K562 (cell line): ENCODE data around the gene C1orf167. TPM values are rescaled to one million over a fixed set of nuclear protein-coding genes. Genes with fewer than 3 reads are reported as not detected.

ENCODE experiments used
- CEBPG ChIP-seq, 3 experiments: fragments of 200-800 bp in 1 of 3; sonication (Bioruptor generic) in 1 of 3; sonication (generic) in 1 of 3; formaldehyde crosslinking in 1 of 3; IDR thresholded peaks in 2 of 3; conservative IDR thresholded peaks in 1 of 3; 2 replicates each; pipeline versions ENCODE4 v1.6.1 to v1.8.0; 2016 to 2022; ENCODE audit warnings: missing compliant biosample characterization in 2 of 3, missing genetic modification characterization in 2 of 3, mild to moderate bottlenecking in 1 of 3, missing genetic modification reagents in 1 of 3
- DPF2 ChIP-seq: fragments of 450-650 bp; IDR thresholded peaks from 2 replicates; pipeline ENCODE4 v1.6.1; 2016
- EGR1 ChIP-seq: fragments of 450-650 bp; conservative IDR thresholded peaks from 2 replicates; pipeline ENCODE4 v1.6.1; 2017; ENCODE audit warnings: mild to moderate bottlenecking
- ETV6 ChIP-seq, 3 experiments: fragments of 150-350 bp in 1 of 3; sonication (generic) in 1 of 3; formaldehyde crosslinking in 1 of 3; IDR thresholded peaks; 2 replicates each; pipeline versions ENCODE4 v1.6.1 to v1.8.0; 2014 to 2022; ENCODE audit warnings: borderline replicate concordance in 2 of 3, low read depth in 2 of 3, antibody characterized with exemption in 1 of 3, low read length in 1 of 3, mild to moderate bottlenecking in 1 of 3, missing genetic modification reagents in 1 of 3
- IRF2 ChIP-seq: sonication (generic); formaldehyde crosslinking; IDR thresholded peaks from 2 replicates; pipeline ENCODE4 v1.8.1; 2022; ENCODE audit warnings: mild to moderate bottlenecking, missing genetic modification reagents
- JUN ChIP-seq, 2 experiments: sonication (generic) in 1 of 2; formaldehyde crosslinking in 1 of 2; IDR thresholded peaks; 2 replicates each; pipeline versions ENCODE4 v1.6.1 to v1.8.0; 2012 to 2022; ENCODE audit warnings: borderline replicate concordance in 2 of 2, mild to moderate bottlenecking in 2 of 2, improper control_type of control experiment in 1 of 2, low read depth in 1 of 2, low read length in 1 of 2, missing genetic modification reagents in 1 of 2
- JUND ChIP-seq, 2 experiments: IDR thresholded peaks; 2 replicates in 1 of 2; 3 replicates in 1 of 2; pipeline ENCODE4 v1.6.1; 2011; ENCODE audit warnings: borderline replicate concordance in 2 of 2, low read depth in 2 of 2, low read length in 2 of 2, improper control_type of control experiment in 1 of 2, missing biosample characterization in 1 of 2, missing genetic modification characterization in 1 of 2, missing genetic modification reagents in 1 of 2
- LEF1 ChIP-seq: fragments of 450-650 bp; IDR thresholded peaks from 2 replicates; pipeline ENCODE4 v1.6.1; 2016; ENCODE audit warnings: mild to moderate bottlenecking
- MAFG ChIP-seq: fragments of 450-650 bp; conservative IDR thresholded peaks from 2 replicates; pipeline ENCODE4 v1.6.1; 2016; ENCODE audit warnings: missing genetic modification characterization, missing compliant biosample characterization
- NFIC ChIP-seq: fragments of 450-650 bp; IDR thresholded peaks from 2 replicates; pipeline ENCODE4 v1.6.1; 2017; ENCODE audit warnings: mild to moderate bottlenecking, inconsistent platforms
- PML ChIP-seq: IDR thresholded peaks from 2 replicates; pipeline ENCODE4 v1.6.1; 2012; ENCODE audit warnings: low read length, inconsistent platforms
- POLR2G ChIP-seq: fragments of 200-400 bp; formaldehyde crosslinking; IDR thresholded peaks from 2 replicates; pipeline ENCODE4 v1.6.1; 2017; ENCODE audit warnings: low read depth, mild to moderate bottlenecking, antibody characterized with exemption, low read length, moderate library complexity
- RBFOX2 ChIP-seq: fragments of 200-400 bp; formaldehyde crosslinking; IDR thresholded peaks from 2 replicates; pipeline ENCODE4 v1.6.1; 2017; ENCODE audit warnings: low read depth, mild to moderate bottlenecking, low read length, moderate library complexity
- WHSC1 ChIP-seq: IDR thresholded peaks from one replicate; pipeline ENCODE4 v1.6.1; 2012; ENCODE audit warnings: low read length, control low read depth, inconsistent platforms
- ZC3H4 ChIP-seq: sonication (generic); formaldehyde crosslinking; IDR thresholded peaks from 2 replicates; pipeline ENCODE4 v1.9.0; 2021; ENCODE audit warnings: missing genetic modification reagents, borderline replicate concordance
- ZNF143 ChIP-seq: sonication (generic); formaldehyde crosslinking; IDR thresholded peaks from 2 replicates; pipeline ENCODE4 v1.9.0; 2022; ENCODE audit warnings: mild to moderate bottlenecking, missing genetic modification reagents
- polyA plus RNA-seq, 8 experiments: library from polyadenylated mRNA; depleted of rRNA in 4 of 8; stranded (reverse) in 5 of 8; unstranded in 3 of 8; fragments of >200 nt; fragmentation: Nextera tagmentation in 2 of 8; fragmentation: Illumina TruSeq in 1 of 8; extraction: Ambion mirVana in 2 of 8; extraction: Trizol in 1 of 8; gene quantifications; 2 replicates each; pipeline versions ENCODE4 v1.2.1 to v1.2.3, GENCODE V29; 2011 to 2014; ENCODE audit warnings: inconsistent platforms in 1 of 8, missing spikeins in 1 of 8
- total RNA-seq, 7 experiments: library from RNA; depleted of rRNA in 6 of 7; stranded (reverse); fragments of >200 nt in 6 of 7; fragmentation: Illumina TruSeq in 2 of 7; extraction: Trizol in 2 of 7; gene quantifications; 2 replicates each; pipeline versions ENCODE4 v1.2.1 to v1.2.3, GENCODE V29; 2011 to 2021; ENCODE audit warnings: low replicate concordance in 1 of 7
- TF ChIP-seq, protein P1 (sequence below): sonication (generic); formaldehyde crosslinking; IDR thresholded peaks from 2 replicates; pipeline ENCODE4 v1.8.0; 2022; ENCODE audit warnings: mild to moderate bottlenecking, missing genetic modification reagents, borderline replicate concordance
- TF ChIP-seq, protein P2 (sequence below): fragments of 450-650 bp; formaldehyde crosslinking; conservative IDR thresholded peaks from 2 replicates; pipeline ENCODE4 v1.4.0; 2022; ENCODE audit warnings: mild to moderate bottlenecking, missing genetic modification characterization
- TF ChIP-seq, protein P3 (sequence below): sonication (generic); formaldehyde crosslinking; IDR thresholded peaks from 2 replicates; pipeline ENCODE4 v1.8.0; 2022; ENCODE audit warnings: mild to moderate bottlenecking, low read depth, missing genetic modification reagents
- TF ChIP-seq, protein P4 (sequence below): fragments of 250-450 bp; sonication (Bioruptor Pico); IDR thresholded peaks from 2 replicates; pipeline ENCODE4 v1.5.0; 2021

C1orf167 gene
- total and polyA plus RNA-seq, 9 of the 15 experiments (the other 6 are each of a cell fraction or from before 2014, with no cell fraction given): 0.22 to 0.86 (median 0.31) TPM; not detected in 2

DNA sequence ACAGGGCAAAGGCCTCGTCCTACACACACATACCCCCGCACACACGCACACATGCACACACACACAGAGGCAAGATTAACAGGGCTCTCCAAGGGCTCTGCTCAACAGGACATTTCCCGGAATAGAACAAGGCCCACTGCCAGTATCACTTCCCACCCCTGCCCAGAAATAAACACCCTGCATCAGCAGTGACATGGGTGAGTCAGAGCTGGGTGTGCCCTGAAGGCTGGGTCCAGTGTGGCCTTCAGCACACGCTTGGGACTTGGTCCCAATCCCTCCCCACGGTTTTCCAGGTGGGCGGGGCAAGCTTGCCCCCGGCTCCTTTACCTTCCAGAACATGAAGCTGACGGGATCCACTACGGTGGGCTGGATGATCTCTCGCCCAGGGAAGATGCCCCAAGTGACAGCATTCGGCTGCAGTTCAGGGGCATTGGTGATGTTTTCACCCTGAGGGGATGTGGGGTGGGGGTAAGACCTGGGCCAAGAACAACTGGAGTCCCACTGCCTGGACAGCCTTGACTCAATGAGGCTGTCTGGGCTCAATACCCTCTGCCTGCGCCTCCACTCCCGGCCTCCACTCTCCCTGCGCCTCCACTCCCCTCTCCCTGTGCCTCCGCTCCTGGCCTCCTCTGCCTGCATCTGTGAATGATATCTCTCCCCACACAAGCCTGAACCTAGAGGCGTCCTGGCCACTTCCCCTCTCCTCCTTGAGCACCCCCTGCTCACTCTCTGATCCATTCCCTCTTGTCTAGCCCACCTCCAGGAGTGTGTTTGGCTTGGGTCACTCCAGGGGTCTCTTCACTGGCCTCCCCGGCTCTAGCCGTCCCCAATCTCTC lies 29.1 kb downstream of the C1orf167 start (continued):
- TF ChIP-seq, protein P1, sequence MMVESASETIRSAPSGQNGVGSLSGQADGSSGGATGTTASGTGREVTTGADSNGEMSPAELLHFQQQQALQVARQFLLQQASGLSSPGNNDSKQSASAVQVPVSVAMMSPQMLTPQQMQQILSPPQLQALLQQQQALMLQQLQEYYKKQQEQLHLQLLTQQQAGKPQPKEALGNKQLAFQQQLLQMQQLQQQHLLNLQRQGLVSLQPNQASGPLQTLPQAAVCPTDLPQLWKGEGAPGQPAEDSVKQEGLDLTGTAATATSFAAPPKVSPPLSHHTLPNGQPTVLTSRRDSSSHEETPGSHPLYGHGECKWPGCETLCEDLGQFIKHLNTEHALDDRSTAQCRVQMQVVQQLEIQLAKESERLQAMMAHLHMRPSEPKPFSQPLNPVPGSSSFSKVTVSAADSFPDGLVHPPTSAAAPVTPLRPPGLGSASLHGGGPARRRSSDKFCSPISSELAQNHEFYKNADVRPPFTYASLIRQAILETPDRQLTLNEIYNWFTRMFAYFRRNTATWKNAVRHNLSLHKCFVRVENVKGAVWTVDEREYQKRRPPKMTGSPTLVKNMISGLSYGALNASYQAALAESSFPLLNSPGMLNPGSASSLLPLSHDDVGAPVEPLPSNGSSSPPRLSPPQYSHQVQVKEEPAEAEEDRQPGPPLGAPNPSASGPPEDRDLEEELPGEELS: 0 out of 2 replicates have a peak, but pooled peaks have one; percentile 13
- TF ChIP-seq NFIC: peak; percentile 57
- 0 out of 2 replicates have a peak, but pooled peaks have one; percentile 39 for TF ChIP-seq ZC3H4 (CRISPR knock-in tag)
- peak; percentile 11 for TF ChIP-seq WHSC1
- peak; percentile 75 for TF ChIP-seq POLR2G
- peak; percentile 48; the same call in 1 of the 2 replicates for TF ChIP-seq MAFG
- peak in 1 of 2 experiments; percentile 70; a peak in 1 of 4 replicates for TF ChIP-seq ETV6 (IDR thresholded peaks at IDR 0.05; ENCODE audit: borderline replicate concordance in 1 of 2, low read depth in 2 of 2, low read length in 1 of 2)
- no peak for TF ChIP-seq ETV6 (CRISPR knock-in tag; IDR thresholded peaks at IDR 0.05; ENCODE audit: borderline replicate concordance)
- 0 out of 2 replicates have a peak, but pooled peaks have one; percentile 33 for TF ChIP-seq PML
- peak; percentile 61 for TF ChIP-seq RBFOX2
- TF ChIP-seq JUN (IDR thresholded peaks at IDR 0.05; ENCODE audit: borderline replicate concordance, low read depth, low read length): peak; percentile 82
- no peak for TF ChIP-seq JUN (CRISPR knock-in tag; IDR thresholded peaks at IDR 0.05; ENCODE audit: borderline replicate concordance)
- TF ChIP-seq, protein P2, sequence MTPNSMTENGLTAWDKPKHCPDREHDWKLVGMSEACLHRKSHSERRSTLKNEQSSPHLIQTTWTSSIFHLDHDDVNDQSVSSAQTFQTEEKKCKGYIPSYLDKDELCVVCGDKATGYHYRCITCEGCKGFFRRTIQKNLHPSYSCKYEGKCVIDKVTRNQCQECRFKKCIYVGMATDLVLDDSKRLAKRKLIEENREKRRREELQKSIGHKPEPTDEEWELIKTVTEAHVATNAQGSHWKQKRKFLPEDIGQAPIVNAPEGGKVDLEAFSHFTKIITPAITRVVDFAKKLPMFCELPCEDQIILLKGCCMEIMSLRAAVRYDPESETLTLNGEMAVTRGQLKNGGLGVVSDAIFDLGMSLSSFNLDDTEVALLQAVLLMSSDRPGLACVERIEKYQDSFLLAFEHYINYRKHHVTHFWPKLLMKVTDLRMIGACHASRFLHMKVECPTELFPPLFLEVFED (CRISPR knock-in tag): peak; percentile 79
- TF ChIP-seq, protein P3, sequence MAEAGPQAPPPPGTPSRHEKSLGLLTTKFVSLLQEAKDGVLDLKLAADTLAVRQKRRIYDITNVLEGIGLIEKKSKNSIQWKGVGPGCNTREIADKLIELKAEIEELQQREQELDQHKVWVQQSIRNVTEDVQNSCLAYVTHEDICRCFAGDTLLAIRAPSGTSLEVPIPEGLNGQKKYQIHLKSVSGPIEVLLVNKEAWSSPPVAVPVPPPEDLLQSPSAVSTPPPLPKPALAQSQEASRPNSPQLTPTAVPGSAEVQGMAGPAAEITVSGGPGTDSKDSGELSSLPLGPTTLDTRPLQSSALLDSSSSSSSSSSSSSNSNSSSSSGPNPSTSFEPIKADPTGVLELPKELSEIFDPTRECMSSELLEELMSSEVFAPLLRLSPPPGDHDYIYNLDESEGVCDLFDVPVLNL (CRISPR knock-in tag): no peak
- no peak for TF ChIP-seq ZNF143 (CRISPR knock-in tag)
- TF ChIP-seq, protein P4, sequence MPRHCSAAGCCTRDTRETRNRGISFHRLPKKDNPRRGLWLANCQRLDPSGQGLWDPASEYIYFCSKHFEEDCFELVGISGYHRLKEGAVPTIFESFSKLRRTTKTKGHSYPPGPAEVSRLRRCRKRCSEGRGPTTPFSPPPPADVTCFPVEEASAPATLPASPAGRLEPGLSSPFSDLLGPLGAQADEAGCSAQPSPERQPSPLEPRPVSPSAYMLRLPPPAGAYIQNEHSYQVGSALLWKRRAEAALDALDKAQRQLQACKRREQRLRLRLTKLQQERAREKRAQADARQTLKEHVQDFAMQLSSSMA: no peak
- peak; percentile 92 for TF ChIP-seq JUND (IDR thresholded peaks at IDR 0.05; ENCODE audit: borderline replicate concordance, low read depth, low read length)
- peak; percentile 93; the same call in 2 of the 3 replicates for TF ChIP-seq JUND (tag; IDR thresholded peaks at IDR 0.05; ENCODE audit: borderline replicate concordance, low read depth, low read length)
- peak; percentile 57 for TF ChIP-seq EGR1
- TF ChIP-seq CEBPG (CRISPR knock-in tag; IDR thresholded peaks at IDR 0.05): no peak
- TF ChIP-seq CEBPG (tag; conservative IDR thresholded peaks at IDR 0.05 in 1 of 2, IDR thresholded peaks at IDR 0.05 in 1 of 2): no peak
- no peak for TF ChIP-seq IRF2 (CRISPR knock-in tag)
- 0 out of 2 replicates have a peak, but pooled peaks have one; percentile 42 for TF ChIP-seq LEF1
- peak; percentile 71 for TF ChIP-seq DPF2
